GM15510 (cell line): ENCODE results near the gene BRD3OS.

ENCODE experiments used
- POLR2A ChIP-seq: IDR thresholded peaks from 3 replicates; pipeline ENCODE4 v1.6.1; 2011; ENCODE audit warnings: borderline replicate concordance; ENCODE audit not compliant: insufficient read length; ENCODE audit errors: extremely low read depth

BRD3OS gene

DNA sequence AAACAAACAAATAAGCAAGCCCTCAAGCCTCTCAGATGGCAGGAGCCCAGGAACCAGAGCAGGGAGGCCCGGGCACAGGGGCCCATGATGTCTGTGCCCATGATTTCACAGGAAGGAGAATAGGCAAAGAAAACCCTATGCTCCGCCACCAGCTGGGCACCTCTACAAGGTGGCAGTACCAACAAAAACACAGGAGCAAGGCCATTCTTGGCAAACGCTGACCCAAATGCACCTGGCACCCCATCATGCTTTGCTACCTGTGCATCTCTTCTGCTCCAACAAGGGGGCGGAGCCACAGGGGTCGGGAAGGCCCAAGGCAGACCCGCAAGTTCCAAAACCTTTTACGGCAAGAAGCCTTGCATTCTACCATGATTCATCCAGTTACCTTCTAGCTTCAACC lies 39.4 kb downstream of the BRD3OS start:
- no peak for TF ChIP-seq POLR2A

DNA sequence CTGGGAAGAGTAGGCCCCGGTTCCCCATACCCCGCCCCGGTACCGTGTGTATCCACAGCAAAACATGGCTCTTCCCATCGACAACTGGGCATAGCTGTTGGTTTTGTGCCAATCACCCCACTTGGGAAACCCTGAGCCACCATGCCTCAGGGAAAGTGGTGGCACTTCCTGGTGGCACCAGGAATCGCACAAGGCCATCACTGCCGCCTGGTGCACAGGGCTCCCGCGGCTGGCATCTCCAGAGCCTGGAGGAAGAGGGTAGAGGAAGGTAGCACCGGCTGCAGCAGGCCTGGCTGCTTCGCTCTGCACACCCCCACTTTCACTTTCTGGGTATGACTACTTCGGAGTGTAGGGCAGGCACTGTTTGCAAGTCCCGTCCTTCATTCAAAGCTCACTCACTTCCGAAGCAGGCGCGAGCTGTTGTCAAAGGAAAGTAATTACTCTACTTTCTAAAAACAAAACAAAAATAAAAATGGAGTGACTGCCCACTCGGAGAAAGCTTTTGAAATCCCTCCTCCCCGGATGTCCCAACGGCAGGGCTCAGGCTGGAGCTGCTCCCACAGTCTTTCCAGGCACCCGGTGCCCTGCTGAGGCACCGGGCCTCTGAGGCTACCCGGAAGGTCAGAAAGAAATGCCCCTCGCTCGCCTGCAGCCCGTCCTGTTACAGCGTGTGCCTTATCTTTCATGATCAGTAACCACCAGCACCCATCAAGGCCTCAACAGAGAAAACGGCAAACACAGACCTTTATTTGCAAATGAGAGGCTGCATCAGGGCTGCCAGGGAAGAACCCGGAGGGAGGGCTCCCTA lies 40.5 kb downstream of the BRD3OS start:
- peak; percentile 28 for TF ChIP-seq POLR2A

DNA sequence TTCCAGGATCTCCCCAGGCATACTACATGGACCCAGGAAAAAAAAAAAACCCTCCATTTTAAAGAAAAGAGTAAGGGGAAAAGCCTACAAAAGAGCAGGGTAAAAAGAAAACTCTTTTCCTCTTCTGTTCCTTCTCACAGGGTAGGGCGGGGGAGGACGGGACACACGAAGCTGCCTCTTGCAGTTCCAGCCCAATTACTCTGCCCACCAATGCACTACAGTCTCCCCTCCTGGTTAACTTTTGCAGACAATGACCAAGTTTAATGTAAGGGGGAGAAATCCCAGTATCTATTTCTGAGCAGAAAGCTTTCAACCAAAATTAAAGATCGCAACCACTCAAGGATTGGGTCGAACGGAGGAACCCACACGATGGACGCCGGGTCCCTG lies 41.2 kb downstream of the BRD3OS start:
- TF ChIP-seq POLR2A = no peak

DNA sequence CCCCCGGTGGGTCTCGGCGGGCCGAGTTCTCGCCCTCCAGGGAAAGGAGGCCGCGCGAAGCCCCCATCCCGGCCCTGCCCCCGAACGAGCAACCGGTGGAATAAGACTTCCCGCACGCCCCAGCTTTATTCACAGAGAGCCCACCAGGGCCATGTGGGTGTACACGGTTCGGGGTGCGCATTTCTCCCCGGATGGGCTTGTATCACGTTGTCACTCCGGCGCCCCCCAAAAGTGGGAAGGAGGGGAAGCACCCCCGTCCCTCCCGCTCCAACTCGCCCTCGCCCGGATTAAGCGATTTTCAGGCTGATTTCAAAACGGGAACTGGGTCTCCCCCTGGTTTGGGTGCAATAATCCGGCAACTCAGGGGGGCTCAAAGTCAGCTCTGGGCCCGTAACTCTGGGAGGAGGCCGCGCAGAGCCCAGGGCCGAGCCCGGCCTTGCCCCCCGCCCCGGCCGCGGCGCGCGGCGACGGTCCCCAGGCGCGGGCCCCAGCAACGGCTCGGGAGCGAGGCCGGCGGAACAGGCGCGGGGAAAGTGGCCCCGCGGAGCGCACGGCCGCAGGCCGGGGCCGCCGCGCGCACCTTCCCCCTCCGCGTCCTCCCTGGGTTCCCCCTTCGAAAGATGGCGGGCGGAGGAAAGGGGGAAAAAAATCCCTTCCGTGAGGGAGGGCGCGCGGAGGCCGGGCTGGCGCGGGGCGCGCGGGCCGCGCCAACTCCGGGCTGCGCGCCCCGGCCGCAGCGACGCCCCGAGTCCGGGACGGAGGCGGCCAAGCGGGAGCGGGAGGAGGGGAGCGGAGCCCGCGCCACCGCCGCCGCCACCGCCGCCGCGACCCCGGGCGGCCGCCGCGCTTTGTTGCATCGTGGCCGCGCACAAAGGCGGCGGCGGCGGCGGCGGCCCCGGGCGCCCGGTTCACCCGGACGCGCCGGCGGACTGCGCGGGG lies 41.9 kb downstream of the BRD3OS start:
- peak; percentile 17 for TF ChIP-seq POLR2A

DNA sequence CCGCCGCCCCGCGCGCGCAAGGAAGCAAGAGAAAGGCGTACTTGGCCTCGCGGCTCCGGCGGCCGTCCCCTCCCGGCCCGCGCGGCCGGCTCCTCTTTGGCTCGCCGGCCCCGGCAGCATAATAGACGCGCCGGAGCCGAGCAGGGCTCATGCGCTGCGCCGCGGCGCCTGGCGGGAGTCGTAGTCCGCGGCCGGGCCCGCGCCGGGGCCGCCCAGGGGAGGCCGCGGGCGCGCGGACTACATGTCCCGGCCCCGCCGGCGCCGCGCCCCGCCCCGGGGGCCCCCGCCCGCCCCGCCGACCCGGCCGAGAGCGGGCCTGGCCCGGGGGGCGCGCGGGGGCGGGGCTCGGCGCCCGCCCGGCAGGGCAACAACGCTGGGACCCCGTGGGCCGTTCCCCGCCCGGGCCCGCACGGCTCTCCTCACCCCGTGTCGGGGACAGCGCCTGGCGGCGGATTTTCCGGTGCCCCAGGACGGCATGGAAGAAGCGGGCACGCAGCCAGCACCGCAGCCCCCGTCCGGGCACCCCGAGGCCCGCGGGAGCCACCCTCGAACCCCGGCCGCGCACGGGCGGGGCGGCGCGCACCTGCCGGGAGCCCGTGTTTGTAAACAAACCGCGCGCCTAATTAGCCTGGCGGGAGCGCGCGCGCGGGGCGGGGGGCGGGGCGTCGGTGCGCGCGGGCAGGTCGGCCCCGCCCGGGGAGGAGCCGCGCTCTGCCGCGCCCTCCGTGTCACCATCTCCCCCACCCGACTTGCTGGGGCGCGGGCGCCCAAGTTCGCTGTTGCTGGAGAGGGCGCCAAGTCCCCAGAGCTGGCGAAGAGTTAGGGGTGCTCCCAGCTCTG lies 42.8 kb downstream of the BRD3OS start, which contains the start of gene BRD3:
TSS of gene BRD3 (minus strand) at position 123 of the 840 bp plus-strand sequence. CDS start 14,549 bp downstream, outside the sequence.
- TF ChIP-seq POLR2A = peak; percentile 78

DNA sequence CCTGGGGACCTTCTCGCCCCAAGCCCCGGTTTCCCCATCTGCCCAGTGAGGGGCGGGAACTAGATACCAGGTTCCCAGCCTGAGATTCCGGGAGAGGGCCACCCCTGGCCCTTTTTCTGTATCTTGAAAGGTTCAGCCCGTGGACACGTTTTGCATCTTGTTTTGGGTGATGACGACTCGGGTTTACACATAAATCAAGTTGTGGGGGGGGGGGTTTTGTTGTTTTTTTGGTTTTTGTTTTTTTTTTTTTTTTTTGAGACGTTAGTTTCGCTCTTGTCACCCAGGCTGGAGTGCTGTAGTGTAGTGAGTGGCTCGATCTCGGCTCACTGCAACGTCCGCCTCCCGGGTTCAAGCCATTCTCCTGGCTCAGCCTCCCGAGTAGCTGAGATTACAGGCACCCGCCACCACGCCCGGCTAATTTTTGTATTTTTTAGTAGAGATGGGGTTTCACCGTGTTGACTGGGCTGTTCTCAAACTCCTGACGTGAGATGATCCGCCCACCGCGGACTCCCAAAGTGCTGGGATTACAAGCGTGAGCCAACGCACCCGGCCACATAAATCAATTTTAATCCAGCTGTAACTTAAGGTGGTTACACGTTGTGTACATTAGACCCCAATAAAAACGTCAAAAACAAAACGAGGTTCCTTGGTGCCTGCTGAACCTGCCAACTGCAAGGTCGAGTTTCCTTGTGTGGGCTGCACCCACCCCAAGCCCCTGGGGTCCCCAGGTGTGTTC lies 43.6 kb downstream of the BRD3OS start:
- no peak for TF ChIP-seq POLR2A

DNA sequence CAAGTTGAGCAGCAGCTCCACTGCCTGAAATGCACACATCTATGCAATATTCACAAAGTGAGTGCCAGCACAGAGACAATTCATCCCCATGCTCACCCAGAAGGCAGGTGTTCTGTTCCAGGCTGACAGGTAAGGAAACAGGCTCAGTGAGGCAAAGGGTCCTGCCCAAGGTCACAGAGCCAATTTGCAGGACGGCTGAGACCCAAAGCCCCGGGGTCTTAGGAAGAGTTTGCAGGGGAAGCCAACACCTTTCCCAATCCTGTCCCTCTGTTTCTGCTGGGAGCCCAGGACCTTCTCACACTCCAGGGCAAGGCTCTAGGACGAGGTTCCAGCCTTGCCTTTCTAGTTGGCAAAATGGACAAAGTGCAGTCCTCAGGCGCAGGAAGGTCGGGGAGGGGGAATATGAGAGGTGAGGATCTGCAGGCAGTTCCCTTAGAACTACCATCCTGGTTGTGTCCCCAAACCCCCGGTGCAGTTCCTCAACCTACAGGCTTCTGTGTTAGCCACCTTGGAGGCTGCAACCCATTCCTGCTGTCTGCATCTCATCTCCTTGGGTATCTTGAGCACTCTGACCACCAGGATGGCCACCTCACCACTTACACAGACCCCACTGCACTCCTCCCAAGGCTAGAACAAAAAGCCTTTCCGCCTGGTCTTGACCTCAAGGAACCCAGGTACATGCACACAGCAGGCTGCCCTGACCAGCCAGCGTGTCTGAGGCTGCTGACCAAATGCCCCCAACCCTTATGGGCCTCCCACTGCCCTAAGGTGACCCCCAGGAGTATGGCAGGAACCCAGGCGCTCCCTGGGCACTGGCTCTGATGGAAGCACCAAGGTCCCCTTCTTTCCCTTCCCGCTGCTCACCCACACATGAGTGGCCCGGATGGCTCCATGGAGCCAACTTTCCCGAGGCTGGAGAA lies 44.5 kb downstream of the BRD3OS start:
- no peak for TF ChIP-seq POLR2A

DNA sequence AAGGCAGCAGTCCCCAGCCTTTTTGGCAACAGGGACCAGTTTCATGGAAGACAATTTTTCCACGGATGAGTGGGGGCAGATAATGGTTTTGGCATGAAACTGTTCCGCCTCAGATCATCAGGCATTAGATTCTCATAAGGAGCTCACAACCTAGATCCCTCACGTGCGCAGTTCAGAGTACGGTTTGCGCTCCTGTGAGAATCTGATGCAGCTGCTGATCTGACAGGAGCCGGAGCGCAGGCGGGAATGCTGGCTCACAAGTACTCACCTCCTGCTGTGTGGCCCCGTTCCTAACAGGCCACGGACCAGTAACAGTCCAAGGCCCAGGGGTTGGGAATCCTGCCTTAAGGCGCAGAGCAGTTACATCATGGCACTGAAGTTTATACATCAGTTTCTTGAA lies 45.9 kb downstream of the BRD3OS start:
- TF ChIP-seq POLR2A = no peak

DNA sequence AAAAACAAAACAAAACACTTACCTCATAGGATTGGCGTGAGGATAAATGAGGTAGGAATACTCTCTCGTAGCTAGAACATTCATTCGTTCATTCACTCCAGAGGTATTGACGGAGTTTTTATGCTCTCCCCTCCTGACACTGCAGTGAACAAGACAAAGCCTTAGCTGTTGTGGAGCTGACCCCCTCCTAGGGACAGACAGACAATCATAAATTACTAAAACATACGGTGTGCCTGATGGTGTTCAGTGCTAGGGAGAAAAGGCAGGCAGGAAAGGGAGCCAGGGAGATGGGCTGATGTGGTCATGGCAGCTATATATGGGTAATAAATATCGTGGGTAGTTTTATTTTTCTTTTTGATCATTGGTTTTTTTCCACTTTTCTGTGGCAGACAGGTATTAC lies 48.2 kb downstream of the BRD3OS start:
- no peak for TF ChIP-seq POLR2A

DNA sequence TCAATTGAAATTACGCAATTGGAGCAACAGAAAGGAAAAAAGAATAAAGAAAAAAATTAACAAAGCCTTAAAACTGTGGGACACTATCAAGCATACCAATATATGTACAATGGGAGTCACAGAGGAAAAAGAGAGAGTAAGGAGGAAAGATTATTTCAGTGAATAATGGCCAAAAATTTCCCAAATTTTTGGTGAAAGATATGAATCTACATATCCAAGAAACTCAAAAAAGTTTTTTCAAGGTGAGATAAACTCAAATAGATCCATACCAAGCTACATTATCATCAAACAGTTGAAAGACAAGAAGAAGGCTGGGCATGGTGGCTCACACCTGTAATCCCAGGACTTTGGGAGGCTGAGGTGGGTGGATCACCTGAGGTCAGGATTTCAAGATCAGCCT lies 51.4 kb downstream of the BRD3OS start:
- no peak for TF ChIP-seq POLR2A
